A549 (cell line): ENCODE data around the gene RPS21. TPM values are rescaled to one million over a fixed set of nuclear protein-coding genes. Genes with fewer than 3 reads are reported as not detected.

Experiments
- ATAC-seq, 2 experiments: fragments of 200-7000 bp in 1 of 2; fragments of >200 bp in 1 of 2; cut with Nextera tagmentation in 1 of 2; cut with Tn5 transposase in 1 of 2; 3 replicates each; pipeline versions ENCODE4 v1.8.0 to v1.9.1; 2018 to 2020; ENCODE audit warnings: mild to moderate bottlenecking in 1 of 2, moderate library complexity in 1 of 2
- CTCF ChIA-PET: fragments of 300-600 bp; sonication (Branson Sonifier 250); formaldehyde crosslinking; extraction: SDS; loops from one replicate; lab custom pipeline; 2021; ENCODE audit warnings: antibody characterized with exemption, inconsistent platforms; lab: Yijun Ruan, JAX
- POLR2A ChIA-PET: fragments of 350-600 bp; formaldehyde crosslinking; extraction: SDS; loops from one replicate; lab custom pipeline; 2021; ENCODE audit warnings: antibody characterized with exemption, inconsistent platforms; lab: Yijun Ruan, JAX
- DNase-seq, 2 experiments: peaks; one replicate each; pipeline versions ENCODE4 v3.0.0 to v3.0.0-alpha.2; 2011 to 2016; ENCODE audit warnings: low read depth in 1 of 2, low spot score in 1 of 2
- FAIRE-seq: peaks from 2 replicates; lab custom pipeline; 2011; peaks lifted over from hg19 to GRCh38; lab: Jason Lieb, UNC
- H3K27ac ChIP-seq, 2 experiments: fragments of >200 bp; sonication (Bioruptor Twin); formaldehyde crosslinking; 3 replicates each; pipeline ENCODE4 v1.5.1; 2016 to 2017
- H3K4me1 ChIP-seq: fragments of >200 bp; sonication (Bioruptor Twin); formaldehyde crosslinking; 3 replicates; pipeline ENCODE4 v1.6.1; 2016
- H3K4me2 ChIP-seq: fragments of >200 bp; sonication (Bioruptor Twin); formaldehyde crosslinking; 3 replicates; pipeline ENCODE4 v1.6.1; 2016
- H3K4me3 ChIP-seq: fragments of >200 bp; sonication (Bioruptor Twin); formaldehyde crosslinking; 3 replicates; pipeline ENCODE4 v1.5.1; 2016
- H3K9me3 ChIP-seq: fragments of >200 bp; sonication (Bioruptor Twin); formaldehyde crosslinking; 3 replicates; pipeline ENCODE4 v1.6.1; 2016
- BCL3 ChIP-seq: fragments of >200 bp; sonication (Bioruptor Twin); formaldehyde crosslinking; IDR thresholded peaks from 3 replicates; pipeline ENCODE4 v1.6.1; 2016
- BHLHE40 ChIP-seq: IDR thresholded peaks from 2 replicates; pipeline ENCODE4 v1.6.1; 2012; ENCODE audit warnings: low read depth, low read length, inconsistent platforms
- CHD4 ChIP-seq: fragments of 200-600 bp; sonication (generic); IDR thresholded peaks from 2 replicates; pipeline ENCODE4 v1.6.1; 2016; ENCODE audit warnings: antibody characterized with exemption, mild to moderate bottlenecking, borderline replicate concordance
- CTCF ChIP-seq: fragments of >200 bp; sonication (Bioruptor Twin); formaldehyde crosslinking; IDR thresholded peaks from 3 replicates; pipeline ENCODE4 v1.5.1; 2016
- EP300 ChIP-seq, 2 experiments: fragments of >200 bp; sonication (Bioruptor Twin); formaldehyde crosslinking; IDR thresholded peaks; 2 replicates in 1 of 2; 3 replicates in 1 of 2; pipeline ENCODE4 v1.6.1; 2016 to 2017
- FOSB ChIP-seq: fragments of 250-450 bp; sonication (Bioruptor Pico); IDR thresholded peaks from 2 replicates; pipeline ENCODE4 v1.5.0; 2020; ENCODE audit warnings: mild to moderate bottlenecking, moderate library complexity
- FOSL2 ChIP-seq, 2 experiments: fragments of 450-650 bp in 1 of 2; fragments of >200 bp in 1 of 2; sonication (Bioruptor Twin) in 1 of 2; formaldehyde crosslinking; IDR thresholded peaks; 2 replicates each; pipeline versions ENCODE4 v1.5.0 to v1.6.1; 2016 to 2020; ENCODE audit warnings: mild to moderate bottlenecking in 1 of 2, moderate library complexity in 1 of 2
- GATA3 ChIP-seq: IDR thresholded peaks from 2 replicates; pipeline ENCODE4 v1.6.1; 2012; ENCODE audit warnings: borderline replicate concordance
- HDAC2 ChIP-seq: fragments of 200-600 bp; sonication (generic); IDR thresholded peaks from 2 replicates; pipeline ENCODE4 v1.6.1; 2016
- HEYL ChIP-seq: fragments of 250-450 bp; sonication (Bioruptor Pico); IDR thresholded peaks from 2 replicates; pipeline ENCODE4 v1.8.0; 2021; ENCODE audit warnings: mild to moderate bottlenecking, moderate library complexity
- HMGXB4 ChIP-seq: fragments of 250-450 bp; sonication (Bioruptor Pico); IDR thresholded peaks from 2 replicates; pipeline ENCODE4 v1.5.0; 2021; ENCODE audit warnings: mild to moderate bottlenecking, moderate library complexity, borderline replicate concordance
- JUN ChIP-seq, 2 experiments: fragments of >200 bp; sonication (Bioruptor Twin); formaldehyde crosslinking; IDR thresholded peaks; 2 replicates in 1 of 2; 3 replicates in 1 of 2; pipeline ENCODE4 v1.6.1; 2016 to 2017
- KDM5A ChIP-seq: fragments of 200-600 bp; sonication (generic); IDR thresholded peaks from 2 replicates; pipeline ENCODE4 v1.6.1; 2016; ENCODE audit warnings: antibody characterized with exemption, mild to moderate bottlenecking
- NFE2L2 ChIP-seq: fragments of 150-350 bp; conservative IDR thresholded peaks from 2 replicates; pipeline ENCODE4 v1.6.1; 2014; ENCODE audit warnings: low read length
- NR3C1 ChIP-seq: fragments of >200 bp; sonication (Bioruptor Twin); formaldehyde crosslinking; IDR thresholded peaks from 3 replicates; pipeline ENCODE4 v1.6.1; 2017
- POLR2AphosphoS2 ChIP-seq: conservative IDR thresholded peaks from 2 replicates; pipeline ENCODE4 v1.6.1; 2012; ENCODE audit warnings: low read length, improper control_type of control experiment, inconsistent platforms
- REST ChIP-seq: fragments of 200-600 bp; sonication (generic); IDR thresholded peaks from 2 replicates; pipeline ENCODE4 v1.6.1; 2016; ENCODE audit warnings: antibody characterized with exemption, mild to moderate bottlenecking, moderate library complexity
- RFX5 ChIP-seq: fragments of 450-650 bp; IDR thresholded peaks from 2 replicates; pipeline ENCODE4 v1.7.1; 2014; ENCODE audit warnings: antibody characterized with exemption, mild to moderate bottlenecking, moderate library complexity
- SREBF2 ChIP-seq: fragments of 450-650 bp; IDR thresholded peaks from 2 replicates; pipeline ENCODE4 v1.6.1; 2014; ENCODE audit warnings: mild to moderate bottlenecking, moderate library complexity
- TFCP2L1 ChIP-seq: fragments of 250-450 bp; sonication (Bioruptor Pico); IDR thresholded peaks from 2 replicates; pipeline ENCODE4 v1.5.0; 2021; ENCODE audit warnings: mild to moderate bottlenecking
- WGBS: methylation state at CpG from one replicate; pipeline ENCODE4 v1.1.6; 2017; ENCODE audit errors: missing lambda C conversion rate; 5-methylcytosine and 5-hydroxymethylcytosine counted together
- polyA plus RNA-seq, 4 experiments: library from polyadenylated mRNA; depleted of rRNA in 3 of 4; stranded (reverse); fragments of >200 nt; fragmentation: RNase III in 1 of 4; extraction: RNeasy Plus Mini Kit Qiagen cat#74134 plus additional on column Dnase treatment in 1 of 4; gene quantifications; 2 replicates in 3 of 4; 3 replicates in 1 of 4; pipeline ENCODE4 v1.2.3, GENCODE V29; 2011 to 2017

Gene RPS21
- polyA plus RNA-seq, 2 of the 4 experiments (the other 2 are of a cell fraction), result 2,862 to 4,026 TPM

- DNase-seq, result peak; percentile 46 to 47
- no peaks in the 10 kb centered on the region for H3K9me3 ChIP-seq
- ATAC-seq, result peak; percentile 45 to 80; a peak in 4 of 6 replicates
- TF ChIP-seq CTCF (peak; percentile 26), POLR2AphosphoS2 (no peak)
- H3K4me3 ChIP-seq, result no peak overlapping the region
- WGBS, result 64% methylated on average over 15 of the region's 22 CpGs
- ChIA-PET CTCF (interaction anchor here (0.5 to 3.4 kb wide), 8 partner anchors 13 to 394 kb away, joined by 3 to 11 read pairs (median 3); no protein-coding TSS in a partner anchor), POLR2A (no interaction called here)
- H3K4me2 ChIP-seq, result no peak overlapping the region
- peaks cover 9% of the 10 kb centered on the region; the same call in 1 of the 3 replicates for H3K4me1 ChIP-seq
- no peak for FAIRE-seq
- no peak overlapping the region for H3K27ac ChIP-seq
Observed at GRCh38 chr20:62413896-62414481, 27.1 kb downstream of the RPS21 start.

GRCh38 chr20:62415354-62416111 is 28.6 kb downstream of the RPS21 start:
- ChIA-PET CTCF (interaction anchor here (0.9 to 1.4 kb wide), 2 partner anchors 55 to 201 kb away, joined by 3 to 4 read pairs; no protein-coding TSS in a partner anchor), POLR2A (no interaction called here)
- no peak for DNase-seq
- Histone ChIP-seq H3K4me3 (no peak overlapping the region), H3K4me2 (no peak overlapping the region), H3K9me3 (no peaks in the 10 kb centered on the region), H3K4me1 (no peaks in the 10 kb centered on the region), H3K27ac (no peak overlapping the region)
- 57% methylated on average over 14 of the region's 24 CpGs for WGBS
- FAIRE-seq, result no peak
- ATAC-seq, result no peak
- TF ChIP-seq FOSL2 (IDR thresholded peaks at IDR 0.05) (no peak), FOSL2 (CRISPR knock-in tag; IDR thresholded peaks at IDR 0.05) (no peak), TFCP2L1 (CRISPR knock-in tag) (no peak), JUN (IDR thresholded peaks at IDR 0.05) (no peak), EP300 (IDR thresholded peaks at IDR 0.05) (no peak), KDM5A (no peak), BHLHE40 (no peak), NR3C1 (no peak), CHD4 (no peak), HMGXB4 (CRISPR knock-in tag) (no peak), BCL3 (no peak), RFX5 (no peak), SREBF2 (no peak), GATA3 (no peak), NFE2L2 (no peak), HEYL (CRISPR knock-in tag) (no peak), REST (no peak), HDAC2 (no peak), FOSB (CRISPR knock-in tag) (no peak)
- TF ChIP-seq, all 56 proteins: peak for 0
